ENCODE data around the gene GALNT10. TPM values are rescaled to one million over a fixed set of nuclear protein-coding genes. Genes with fewer than 3 reads are reported as not detected.

The GALNT10 gene
- total and polyA plus RNA-seq, 10 of the 15 experiments (the other 5 are each of a cell fraction or from before 2014, with no cell fraction given) = 3.9 to 35.4 (median 15.5) TPM

- no peak for TF ChIP-seq ZBTB4 (CRISPR knock-in tag; IDR thresholded peaks at IDR 0.05)
- no peak for TF ChIP-seq BCL3 (IDR thresholded peaks at IDR 0.05; ENCODE audit: borderline replicate concordance, insufficient read depth, low read depth, low read length, poor library complexity, severe bottlenecking)
Measured at GRCh38 chr5:154241021-154241420, 50.5 kb downstream of the GALNT10 start (continued).

GRCh38 chr5:154242442-154242841, 51.9 kb downstream of the GALNT10 start:
- Histone ChIP-seq H4K20me1 (ENCODE audit: control insufficient read depth, insufficient read depth) (no peaks in the 10 kb centered on the region), H3K4me1 (ENCODE audit: control insufficient read depth, insufficient read depth, low read length) (peaks cover 41% of the 10 kb centered on the region), H3K4me3 (no peak overlapping the region), H2AFZ (ENCODE audit: control insufficient read depth, low read depth, low read length) (no peak overlapping the region), H3K27me3 (replicated peaks in 1 of 2; ENCODE audit: control insufficient read depth in 2 of 2, insufficient read depth in 2 of 2, low read length in 1 of 2) (no peaks in the 10 kb centered on the region), H3K9ac (ENCODE audit: control insufficient read depth, insufficient read depth, low read length) (no peak overlapping the region), H3K79me2 (ENCODE audit: control insufficient read depth, insufficient read depth, low read length) (peaks cover 13% of the 10 kb centered on the region), H3K27ac (ENCODE audit: control insufficient read depth, insufficient read depth) (peak overlapping the region; percentile 1; the same call in 1 of the 2 replicates), H3K9me3 (replicated peaks; ENCODE audit: control insufficient read depth, insufficient read depth, low read length) (peaks cover 9% of the 10 kb centered on the region; the same call in 1 of the 3 replicates), H3K4me2 (ENCODE audit: control insufficient read depth, insufficient read depth) (no peak overlapping the region), H3K36me3 (ENCODE audit: control insufficient read depth in 2 of 2, insufficient read depth in 2 of 2, low read length in 1 of 2) (no peaks in the 10 kb centered on the region)
- 50% methylated on average over 1 of the region's 1 CpG for WGBS (ENCODE audit: insufficient coverage, insufficient replicate concordance, low lambda C conversion rate, missing lambda C conversion rate)
- ChIA-PET SMC1A (ENCODE audit: uncharacterized antibody, unreplicated experiment) (interaction anchor here (0.9 to 11.2 kb wide), 17 partner anchors 12 to 262 kb away, joined by 3 to 97 read pairs (median 4); partner anchors contain the start of gene GALNT10), RAD21 (ENCODE audit: unreplicated experiment) (interaction anchor here (0.6 to 3.5 kb wide), 8 partner anchors 11 to 170 kb away, joined by 3 to 13 read pairs (median 7); partner anchors contain the start of gene GALNT10), POLR2A (interaction anchor here (0.5 to 1.2 kb wide), 4 partner anchors 10 to 52 kb away, joined by 3 to 4 read pairs (median 4); partner anchors contain the start of gene GALNT10), CTCF (interaction anchor here (1.0 to 5.2 kb wide), 6 partner anchors 11 to 162 kb away, joined by 3 to 18 read pairs (median 4); no protein-coding TSS in a partner anchor)
- no TSS peak for BruUV-seq (replicated peaks)
- FAIRE-seq = no peak
- no peak for DNase-seq (ENCODE audit: low read depth, low spot score)
- peak; percentile 23 for ATAC-seq
- in situ Hi-C loops (cut with MboI) = no loop called here
- intact Hi-C loops (cut with micrococcal nuclease; ENCODE audit: unreplicated experiment) = no loop called here
- TF ChIP-seq CEBPB (IDR thresholded peaks at IDR 0.05; ENCODE audit: borderline replicate concordance in 1 of 2, low read depth in 2 of 2, low read length in 2 of 2) = no peak
- TF ChIP-seq ZNF687 (IDR thresholded peaks at IDR 0.05) = no peak
- TF ChIP-seq SMARCA5 (IDR thresholded peaks at IDR 0.05) = no peak
- TF ChIP-seq MTA2 (IDR thresholded peaks at IDR 0.05; ENCODE audit: low read depth) = no peak
- no peak for TF ChIP-seq PRDM15 (CRISPR knock-in tag; IDR thresholded peaks at IDR 0.05)
- no peak for TF ChIP-seq SUPT20H (IDR thresholded peaks at IDR 0.05; ENCODE audit: borderline replicate concordance, control insufficient read depth, low read depth, low read length)
